DOHH2 (cell line): ENCODE results near the gene AEBP1.

Experiments used
- H3F3A ChIP-seq: fragments of 200-600 bp; sonication (generic), shearing (Covaris generic); 2 replicates; pipeline ENCODE4 v1.6.0; 2016; ENCODE audit warnings: antibody characterized with exemption, mild to moderate bottlenecking; ENCODE audit not compliant: control insufficient read depth, insufficient read depth
- H3K27ac ChIP-seq: fragments of 200-600 bp; sonication (generic); 2 replicates; pipeline ENCODE4 v1.5.1; 2014; ENCODE audit warnings: low read depth, mild to moderate bottlenecking, low read length, moderate library complexity
- H3K27me3 ChIP-seq: fragments of 200-600 bp; sonication (generic); 2 replicates; pipeline ENCODE4 v1.6.1; 2014; ENCODE audit warnings: mild to moderate bottlenecking, low read length, mixed read lengths; ENCODE audit not compliant: control insufficient read depth
- H3K36me3 ChIP-seq: fragments of 200-600 bp; sonication (generic); 2 replicates; pipeline ENCODE4 v1.6.1; 2014; ENCODE audit warnings: mild to moderate bottlenecking, low read length, moderate library complexity, mixed read lengths; ENCODE audit not compliant: control insufficient read depth
- H3K4me1 ChIP-seq: fragments of 200-600 bp; sonication (generic); 2 replicates; pipeline ENCODE4 v1.6.1; 2014; ENCODE audit warnings: mild to moderate bottlenecking, low read length, mixed read lengths; ENCODE audit not compliant: control insufficient read depth
- H3K4me2 ChIP-seq: fragments of 200-600 bp; sonication (generic); 2 replicates; pipeline ENCODE4 v1.6.0; 2014; ENCODE audit warnings: mild to moderate bottlenecking, low read length, moderate library complexity
- H3K4me3 ChIP-seq: fragments of 200-600 bp; sonication (generic); 2 replicates; pipeline ENCODE4 v1.5.1; 2014; ENCODE audit warnings: mild to moderate bottlenecking, low read length, mixed read lengths
- H3K79me2 ChIP-seq: fragments of 200-600 bp; sonication (generic); 2 replicates; pipeline ENCODE4 v1.6.1; 2014; ENCODE audit warnings: mild to moderate bottlenecking, low read length, mixed read lengths; ENCODE audit not compliant: control insufficient read depth
- H3K9me2 ChIP-seq: fragments of 200-600 bp; sonication (generic); replicated peaks from 2 replicates; pipeline ENCODE4 v1.6.1; 2014; ENCODE audit warnings: mild to moderate bottlenecking, low read length, mixed read lengths; ENCODE audit not compliant: control insufficient read depth
- H3K9me3 ChIP-seq: fragments of 200-600 bp; sonication (generic); 2 replicates; pipeline ENCODE4 v1.6.1; 2014; ENCODE audit warnings: antibody characterized with exemption, low read length, mixed read lengths; ENCODE audit not compliant: control insufficient read depth, insufficient read depth
- H4K20me1 ChIP-seq: fragments of 200-600 bp; sonication (generic); 2 replicates; pipeline ENCODE4 v1.6.0; 2014; ENCODE audit warnings: low read depth, mild to moderate bottlenecking, antibody characterized with exemption, low read length, moderate library complexity; ENCODE audit not compliant: control insufficient read depth, insufficient read depth
- CTCF ChIP-seq: fragments of 200-600 bp; sonication (generic); IDR thresholded peaks from one replicate; pipeline ENCODE4 v1.5.1; 2014; ENCODE audit warnings: antibody characterized with exemption, mild to moderate bottlenecking, low read depth, low read length; ENCODE audit not compliant: poor library complexity, severe bottlenecking
- EZH2phosphoT487 ChIP-seq: fragments of 200-600 bp; sonication (generic); IDR thresholded peaks from 2 replicates; pipeline ENCODE4 v1.6.1; 2017; ENCODE audit warnings: borderline replicate concordance, mild to moderate bottlenecking, antibody characterized with exemption, low read length, moderate library complexity, mixed read lengths

Gene AEBP1

DNA sequence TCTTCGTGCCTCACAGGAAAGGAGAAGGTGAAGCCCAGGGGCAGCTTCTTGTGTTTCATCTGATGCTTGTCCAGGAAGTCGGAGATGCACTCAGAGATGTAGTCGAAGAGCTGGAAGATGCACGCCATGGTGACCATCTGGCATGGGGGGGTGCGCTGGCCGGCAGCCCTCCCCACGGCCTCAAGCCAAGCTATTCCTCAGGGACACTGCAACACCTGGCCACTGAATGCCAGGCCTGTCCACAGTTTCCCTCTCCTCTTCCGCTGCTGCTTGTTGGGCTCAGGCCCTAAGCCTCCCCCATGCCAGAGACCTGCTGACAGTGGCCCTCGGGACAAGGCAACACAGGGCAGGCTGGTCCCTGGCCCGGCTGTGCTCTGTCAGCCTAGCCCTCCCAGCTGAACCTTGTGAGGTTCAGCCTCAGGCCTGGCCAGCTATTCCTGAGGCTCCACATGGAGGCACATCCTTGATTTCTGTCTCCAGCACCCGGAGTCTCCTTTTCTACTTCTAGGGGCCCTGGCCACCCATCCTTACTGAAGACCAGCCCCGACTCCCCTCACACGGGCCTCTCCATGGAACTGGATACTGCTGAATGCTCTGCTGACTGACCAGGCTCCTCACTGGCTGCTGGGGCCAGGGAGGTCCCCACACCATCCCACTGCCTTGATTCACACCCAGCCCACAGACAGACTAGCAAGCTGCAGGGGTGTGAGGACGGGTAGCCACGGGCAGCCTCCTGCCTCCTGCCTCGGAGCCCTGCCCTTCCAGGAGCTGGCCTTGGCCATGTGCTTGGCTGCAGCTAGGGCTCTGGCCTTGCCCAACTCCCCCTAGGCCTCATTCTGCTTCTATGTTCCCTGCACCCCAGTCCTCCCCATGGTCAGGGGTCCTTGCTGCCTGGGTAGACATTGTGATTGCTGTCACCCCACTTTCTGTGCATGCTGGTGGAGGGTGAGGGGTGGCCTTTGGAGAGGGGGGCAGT is 47.1 kb downstream of the AEBP1 start:
- Histone ChIP-seq H3K4me2 (no peak overlapping the region), H3F3A (no peaks in the 10 kb centered on the region), H3K9me2 (no peaks in the 10 kb centered on the region), H3K27me3 (peaks cover 5% of the 10 kb centered on the region; the same call in 1 of the 2 replicates), H3K4me1 (no peaks in the 10 kb centered on the region), H3K27ac (no peak overlapping the region), H3K36me3 (no peaks in the 10 kb centered on the region), H4K20me1 (no peaks in the 10 kb centered on the region), H3K79me2 (no peaks in the 10 kb centered on the region), H3K9me3 (no peaks in the 10 kb centered on the region), H3K4me3 (no peak overlapping the region)
- TF ChIP-seq EZH2phosphoT487 = no peak
- no peak for TF ChIP-seq CTCF

DNA sequence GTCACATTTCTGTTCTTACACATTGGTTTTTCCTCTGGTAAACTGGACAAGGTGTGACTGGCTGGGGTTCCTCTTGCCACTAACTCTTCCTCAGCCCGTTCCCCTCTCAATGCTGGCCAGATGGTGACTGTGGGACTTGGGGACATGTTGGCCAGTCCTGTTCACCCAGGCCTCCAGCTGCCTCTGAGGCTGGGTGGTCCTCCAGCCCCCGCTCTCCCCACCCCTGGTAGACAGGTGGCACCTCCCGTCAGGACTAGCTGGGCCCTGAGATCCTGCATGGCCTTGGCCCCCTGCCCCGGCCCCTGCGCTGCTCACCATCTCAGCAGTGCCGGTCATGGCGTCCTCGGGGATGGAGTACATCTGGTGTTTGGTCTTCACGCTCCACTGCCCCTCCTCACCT is 47.8 kb downstream of the AEBP1 start:
- no peak for TF ChIP-seq EZH2phosphoT487
- TF ChIP-seq CTCF = no peak
- H3K9me3 ChIP-seq = no peaks in the 10 kb centered on the region
- no peaks in the 10 kb centered on the region for H3K4me1 ChIP-seq
- no peak overlapping the region for H3K4me2 ChIP-seq
- no peaks in the 10 kb centered on the region for H3K79me2 ChIP-seq
- H3F3A ChIP-seq = no peaks in the 10 kb centered on the region
- no peaks in the 10 kb centered on the region for H3K36me3 ChIP-seq
- peaks cover 6% of the 10 kb centered on the region for H3K27me3 ChIP-seq
- H4K20me1 ChIP-seq = no peaks in the 10 kb centered on the region
- H3K9me2 ChIP-seq = no peaks in the 10 kb centered on the region
- no peak overlapping the region for H3K27ac ChIP-seq
- no peak overlapping the region for H3K4me3 ChIP-seq

GRCh38 chr7:44152971-44153947 is 49.1 kb downstream of the AEBP1 start:
- H3F3A ChIP-seq = no peaks in the 10 kb centered on the region
- H3K27me3 ChIP-seq = peaks cover 10% of the 10 kb centered on the region
- H3K36me3 ChIP-seq = no peaks in the 10 kb centered on the region
- H3K79me2 ChIP-seq = no peaks in the 10 kb centered on the region
- no peak overlapping the region for H3K4me3 ChIP-seq
- no peaks in the 10 kb centered on the region for H3K9me3 ChIP-seq
- H4K20me1 ChIP-seq = no peaks in the 10 kb centered on the region
- no peaks in the 10 kb centered on the region for H3K4me1 ChIP-seq
- H3K27ac ChIP-seq = no peak overlapping the region
- H3K4me2 ChIP-seq = no peak overlapping the region
- H3K9me2 ChIP-seq = no peaks in the 10 kb centered on the region
- TF ChIP-seq CTCF (no peak), EZH2phosphoT487 (no peak)
